SKM-1 (cell line): ENCODE measurements around the gene ANKRD36C.
"Not testable (repeated sequence)": the region's sequence is repeated elsewhere in the genome, so short reads cannot be mapped to it uniquely, and the experiment has no call there.

Experiments
- DNase-seq: peaks from one replicate; lab custom pipeline; 2025; ENCODE audit not compliant: unreplicated experiment; lab: John Stamatoyannopoulos, UW

Gene ANKRD36C

DNA sequence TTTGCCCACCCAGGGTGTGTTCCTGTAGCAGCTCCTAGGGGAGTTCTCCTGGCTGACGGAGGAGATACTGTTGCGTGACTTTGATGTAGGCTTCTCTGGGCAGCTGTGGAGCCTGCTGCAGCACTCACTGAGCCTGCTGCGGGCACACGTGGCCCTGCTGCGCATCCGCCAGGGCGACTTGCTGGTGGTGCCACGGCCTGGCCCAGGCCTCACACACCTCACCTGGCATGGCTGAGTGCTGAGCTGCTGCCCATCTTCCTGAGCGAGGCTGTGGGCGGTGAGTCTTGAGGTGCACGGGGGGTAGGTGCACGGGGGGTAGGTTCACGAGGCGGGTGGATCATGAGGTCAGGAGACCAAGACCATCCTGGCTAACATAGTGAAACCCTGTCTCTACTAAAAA, 191.7 kb downstream of the ANKRD36C start:
- no peak for DNase-seq

DNA sequence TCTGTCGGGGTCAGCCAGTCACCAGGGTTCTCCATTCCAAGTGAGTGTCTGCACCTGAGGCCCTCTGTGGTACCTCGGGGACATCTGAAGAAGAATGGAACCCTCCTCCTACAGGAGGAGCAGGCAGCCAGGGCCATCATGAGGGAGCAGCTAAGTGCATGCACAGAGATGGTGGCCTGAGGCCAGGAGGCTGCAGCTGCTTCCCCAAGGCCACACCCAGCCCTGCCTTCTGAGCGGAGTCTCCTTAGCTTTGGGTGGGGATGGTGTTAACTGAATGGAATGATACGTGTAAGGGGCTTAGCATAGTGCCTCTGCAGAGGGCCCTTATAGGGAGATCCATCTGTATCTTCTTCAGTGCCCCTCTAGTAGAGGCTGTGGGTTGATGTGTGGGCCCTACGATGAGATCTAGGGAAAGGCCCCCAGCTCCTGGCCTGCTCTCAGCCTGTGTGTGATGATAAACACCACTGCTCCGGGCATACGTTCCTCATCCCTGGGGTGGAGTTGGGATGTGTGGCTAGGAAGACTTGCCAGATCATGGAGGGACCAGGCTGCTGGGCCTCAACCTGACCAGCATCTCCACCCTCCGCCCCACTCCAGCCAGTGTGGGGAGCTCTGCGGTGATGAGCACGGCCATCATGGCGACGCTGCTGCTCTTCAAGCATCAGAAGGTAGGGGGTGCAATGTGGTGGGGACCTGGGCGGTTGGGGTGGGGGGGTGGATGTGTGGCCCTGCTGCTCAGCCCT, 192.3 kb downstream of the ANKRD36C start:
- not testable (repeated sequence) for DNase-seq

DNA sequence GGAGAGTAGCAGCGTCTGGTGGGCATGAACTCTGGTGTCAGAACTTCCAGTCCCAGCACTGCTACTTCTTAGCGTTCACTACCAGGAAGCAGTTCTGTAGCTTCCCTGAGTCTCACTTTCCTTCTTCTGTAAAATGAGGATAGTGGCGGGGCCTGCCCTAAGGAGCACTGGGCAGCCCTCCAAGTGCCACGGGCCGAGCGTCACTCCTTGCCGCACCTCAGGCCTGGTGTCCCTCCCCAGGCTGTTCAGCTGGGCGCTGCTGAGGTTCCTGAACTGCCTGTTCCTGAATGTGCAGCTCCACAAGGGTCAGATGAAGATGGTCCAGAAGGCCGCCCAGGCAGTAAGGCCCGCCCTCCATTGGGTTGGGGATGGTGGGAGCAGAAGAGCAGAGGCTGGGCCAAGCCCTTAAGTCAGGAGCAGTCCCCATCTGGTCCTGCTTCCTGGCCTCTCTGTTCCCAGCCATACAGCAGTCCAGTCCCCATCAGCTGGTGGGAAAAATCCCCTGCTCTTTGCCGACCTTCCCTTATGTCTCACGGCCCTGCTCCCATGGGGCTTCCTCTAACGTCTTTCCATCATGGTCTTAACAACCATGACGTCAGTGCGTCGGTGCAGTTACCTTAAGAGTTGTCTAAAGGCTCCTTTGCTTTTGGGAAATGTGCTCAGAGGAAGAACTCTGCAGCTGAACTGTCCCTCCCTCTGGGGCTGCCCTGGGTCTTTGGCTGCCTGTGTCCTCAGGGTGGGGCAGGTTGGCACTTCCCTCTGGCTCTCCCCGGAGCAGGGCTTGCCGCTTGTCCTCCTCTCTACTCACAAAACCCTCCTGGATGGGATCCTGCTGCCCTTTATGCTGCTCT, 195.2 kb downstream of the ANKRD36C start:
- not testable (repeated sequence) for DNase-seq

DNA sequence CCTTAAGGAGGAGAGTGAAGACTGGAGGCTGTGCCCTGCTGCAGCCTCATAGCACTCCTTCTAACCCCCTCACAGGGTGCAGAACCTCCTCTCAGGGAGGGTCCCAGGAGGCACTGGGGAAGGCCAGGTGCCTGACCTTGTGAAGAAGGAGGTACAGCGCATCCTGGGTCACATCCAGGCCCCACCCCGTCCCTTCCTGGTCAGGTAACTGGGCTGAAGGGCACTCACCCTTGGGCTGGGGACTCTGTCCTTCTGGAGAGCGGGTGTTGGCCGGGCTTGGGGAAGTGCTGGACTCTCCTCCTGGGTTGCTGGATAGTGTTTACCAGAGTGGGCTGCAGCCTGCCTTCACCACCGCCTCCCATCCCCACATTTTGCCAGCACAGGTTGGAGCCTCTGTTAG, 197.7 kb downstream of the ANKRD36C start:
- DNase-seq = not testable (repeated sequence)

DNA sequence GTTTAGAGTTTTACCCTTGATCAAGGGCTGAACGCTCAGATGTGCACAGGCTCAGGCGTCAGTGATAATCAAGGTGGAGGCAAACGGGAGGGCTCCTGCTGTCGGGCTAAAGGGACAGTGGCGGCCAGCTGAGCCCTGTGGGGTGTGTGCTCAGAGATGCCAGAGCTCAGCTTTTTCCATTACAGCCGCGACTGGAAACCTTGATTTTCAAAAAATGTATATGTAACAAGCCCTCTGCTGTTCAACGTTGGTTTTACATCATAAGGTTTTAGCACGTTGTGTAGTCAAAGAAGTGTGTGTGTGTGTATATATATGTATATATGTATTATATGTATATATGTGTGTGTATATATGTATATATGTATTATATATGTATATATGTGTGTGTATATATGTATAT, 201.4 kb downstream of the ANKRD36C start:
- DNase-seq = not testable (repeated sequence)

DNA sequence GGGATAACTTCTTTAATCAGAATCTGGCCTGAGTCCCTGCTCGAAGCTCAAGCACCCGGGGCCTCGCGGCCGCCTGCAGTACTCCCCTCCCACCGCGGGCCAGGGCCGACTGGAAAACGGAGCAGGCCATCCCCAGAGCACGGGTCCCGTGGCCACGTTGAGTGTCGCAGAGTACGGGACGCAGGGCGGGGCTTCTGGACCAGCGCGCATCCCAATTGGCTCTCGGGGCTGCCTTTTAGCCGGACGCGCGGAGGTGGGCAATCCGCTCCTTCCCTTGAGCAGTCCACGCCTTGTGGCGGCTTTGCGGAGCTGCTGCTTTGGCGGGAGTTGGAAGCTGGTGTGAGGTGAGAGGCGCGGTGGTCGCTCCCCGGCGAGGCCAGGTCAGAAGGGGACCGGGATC, 202.2 kb downstream of the ANKRD36C start:
- DNase-seq = not testable (repeated sequence)

DNA sequence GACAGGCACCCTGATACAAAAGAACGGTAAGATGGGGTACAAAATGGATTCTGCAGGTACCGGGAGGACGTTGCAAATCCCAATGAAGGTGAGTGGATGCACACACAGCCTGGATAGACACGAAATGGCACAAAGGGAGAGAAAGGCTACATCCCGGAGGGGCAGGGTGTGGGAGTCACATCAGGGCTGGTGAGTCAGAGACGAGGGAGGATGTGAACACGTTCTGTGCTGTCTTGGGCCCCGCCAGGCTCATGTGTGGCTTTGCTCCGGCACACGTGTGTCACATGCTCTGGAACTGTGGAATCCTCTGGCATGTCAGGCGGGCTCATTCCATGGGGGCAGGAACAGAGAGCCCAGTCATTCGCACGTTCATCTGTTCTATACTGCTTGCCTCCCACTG, 203.0 kb downstream of the ANKRD36C start:
- DNase-seq = not testable (repeated sequence)
